ENCODE results near the gene CACNA2D3. TPM values are rescaled to one million over a fixed set of nuclear protein-coding genes. Genes with fewer than 3 reads are reported as not detected.

The CACNA2D3 gene
- total RNA-seq, 1 donor from 2014 or later = not detected

DNA sequence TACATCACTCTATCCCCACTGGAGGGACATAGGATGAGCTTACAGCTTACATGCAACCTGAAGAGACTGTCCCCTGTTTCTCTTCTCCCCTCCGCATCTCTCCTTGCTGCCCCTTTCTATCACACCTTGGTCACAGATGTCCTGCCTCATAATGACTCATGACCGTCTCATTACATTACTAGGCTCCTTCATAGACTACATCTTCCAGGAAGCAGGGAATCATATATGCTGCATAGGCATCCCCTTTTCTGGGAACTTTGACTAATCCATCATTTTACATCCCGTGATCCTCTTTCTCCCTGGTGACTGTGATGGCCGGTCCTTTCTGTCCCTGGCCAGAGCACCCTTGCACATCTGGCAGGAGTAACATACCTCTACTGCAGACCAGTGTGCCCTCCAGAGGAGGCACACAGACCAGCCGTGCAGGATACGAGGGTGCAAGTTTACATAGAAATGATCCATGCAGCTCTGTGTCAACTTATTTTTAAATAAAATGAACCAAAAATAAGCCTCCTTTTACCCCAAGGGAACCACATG, 188.9 kb downstream of the CACNA2D3 start:
- Mint-ChIP-seq H3K27me3 (ENCODE audit: insufficient read depth, low read depth) (peaks cover 7% of the 10 kb centered on the region), H3K4me1 (peaks cover 49% of the 10 kb centered on the region), H3K36me3 (no peaks in the 10 kb centered on the region), H3K9me3 (peaks cover 8% of the 10 kb centered on the region), H3K4me3 (no peak overlapping the region), H3K27ac (no peak overlapping the region)
- Histone ChIP-seq H3K27me3 (peaks cover 38% of the 10 kb centered on the region), H3K36me3 (no peaks in the 10 kb centered on the region), H2AFZ (replicated peaks) (no peak overlapping the region), H3F3A (ENCODE audit: low read depth) (no peaks in the 10 kb centered on the region), H3K4me2 (no peak overlapping the region), H4K20me1 (ENCODE audit: low read depth) (peaks cover 11% of the 10 kb centered on the region), H3K27ac (no peak overlapping the region), H3K9ac (no peak overlapping the region), H3K4me1 (peaks cover 19% of the 10 kb centered on the region), H3K9me3 (ENCODE audit: low read depth) (no peaks in the 10 kb centered on the region), H3K4me3 (no peak overlapping the region), H3K79me2 (ENCODE audit: low read depth) (no peaks in the 10 kb centered on the region)
- no peak for TF ChIP-seq EZH2phosphoT487 (IDR thresholded peaks at IDR 0.05)
- TF ChIP-seq EZH2 (IDR thresholded peaks at IDR 0.05) = no peak
- TF ChIP-seq, protein P1, sequence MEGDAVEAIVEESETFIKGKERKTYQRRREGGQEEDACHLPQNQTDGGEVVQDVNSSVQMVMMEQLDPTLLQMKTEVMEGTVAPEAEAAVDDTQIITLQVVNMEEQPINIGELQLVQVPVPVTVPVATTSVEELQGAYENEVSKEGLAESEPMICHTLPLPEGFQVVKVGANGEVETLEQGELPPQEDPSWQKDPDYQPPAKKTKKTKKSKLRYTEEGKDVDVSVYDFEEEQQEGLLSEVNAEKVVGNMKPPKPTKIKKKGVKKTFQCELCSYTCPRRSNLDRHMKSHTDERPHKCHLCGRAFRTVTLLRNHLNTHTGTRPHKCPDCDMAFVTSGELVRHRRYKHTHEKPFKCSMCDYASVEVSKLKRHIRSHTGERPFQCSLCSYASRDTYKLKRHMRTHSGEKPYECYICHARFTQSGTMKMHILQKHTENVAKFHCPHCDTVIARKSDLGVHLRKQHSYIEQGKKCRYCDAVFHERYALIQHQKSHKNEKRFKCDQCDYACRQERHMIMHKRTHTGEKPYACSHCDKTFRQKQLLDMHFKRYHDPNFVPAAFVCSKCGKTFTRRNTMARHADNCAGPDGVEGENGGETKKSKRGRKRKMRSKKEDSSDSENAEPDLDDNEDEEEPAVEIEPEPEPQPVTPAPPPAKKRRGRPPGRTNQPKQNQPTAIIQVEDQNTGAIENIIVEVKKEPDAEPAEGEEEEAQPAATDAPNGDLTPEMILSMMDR (IDR thresholded peaks at IDR 0.05) = no peak
- no peak for DNase-seq (ENCODE audit: low spot score)

DNA sequence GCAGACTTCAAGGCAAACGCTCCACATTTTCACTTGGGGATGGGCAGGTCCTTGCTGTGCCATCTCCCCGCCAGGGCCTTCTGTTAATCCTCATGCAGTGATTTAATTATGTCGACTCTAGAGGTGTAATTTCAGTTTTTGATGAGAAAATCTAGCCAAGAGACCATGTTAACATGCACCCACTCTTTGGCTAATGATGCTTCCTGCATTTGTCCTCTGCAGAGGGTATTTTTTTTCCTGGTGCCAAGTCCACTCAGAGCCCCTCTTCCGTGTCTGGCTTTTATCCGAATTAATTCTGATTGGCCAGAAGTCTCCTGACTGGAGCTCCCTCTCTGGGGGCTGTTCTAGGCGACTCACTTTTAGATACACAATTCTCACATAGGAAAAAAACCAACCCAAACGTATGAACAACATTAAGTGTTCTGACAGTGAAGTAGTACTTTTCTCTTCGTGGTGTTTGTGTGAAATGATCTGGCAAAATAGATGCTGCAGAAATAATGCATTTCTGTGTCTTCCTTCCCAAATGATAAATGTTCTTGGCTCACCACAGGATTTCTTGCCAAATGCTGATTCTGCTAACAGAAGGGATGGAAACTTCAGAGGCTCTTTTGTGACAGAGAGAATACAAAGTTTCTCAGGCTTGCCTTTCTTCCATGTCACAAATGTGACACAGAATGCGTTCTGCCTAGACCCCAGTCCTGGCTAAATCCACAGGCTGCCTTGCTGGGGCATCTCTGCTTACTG, 190.0 kb downstream of the CACNA2D3 start:
- H3K4me2 ChIP-seq = no peak overlapping the region
- no peaks in the 10 kb centered on the region for H3K79me2 ChIP-seq (ENCODE audit: low read depth)
- peaks cover 8% of the 10 kb centered on the region for H4K20me1 ChIP-seq (ENCODE audit: low read depth)
- no peak overlapping the region for H3K4me3 ChIP-seq
- Mint-ChIP-seq H3K4me3 (no peak overlapping the region), H3K36me3 (no peaks in the 10 kb centered on the region), H3K27me3 (ENCODE audit: insufficient read depth, low read depth) (peaks cover 7% of the 10 kb centered on the region), H3K4me1 (peaks cover 39% of the 10 kb centered on the region), H3K9me3 (peaks cover 8% of the 10 kb centered on the region), H3K27ac (peak overlapping the region; percentile 21)
- H3K27me3 ChIP-seq = peaks cover 28% of the 10 kb centered on the region
- H3K4me1 ChIP-seq = peaks cover 17% of the 10 kb centered on the region
- H3K9ac ChIP-seq = no peak overlapping the region
- H3K36me3 ChIP-seq = no peaks in the 10 kb centered on the region
- no peak for DNase-seq (ENCODE audit: low spot score)
- H3K9me3 ChIP-seq (ENCODE audit: low read depth) = no peaks in the 10 kb centered on the region
- TF ChIP-seq, protein P1 (IDR thresholded peaks at IDR 0.05) = no peak
- TF ChIP-seq EZH2phosphoT487 (IDR thresholded peaks at IDR 0.05) (no peak), EZH2 (IDR thresholded peaks at IDR 0.05) (no peak)
- H3K27ac ChIP-seq = no peak overlapping the region
- no peaks in the 10 kb centered on the region for H3F3A ChIP-seq (ENCODE audit: low read depth)
- H2AFZ ChIP-seq (replicated peaks) = no peak overlapping the region

DNA sequence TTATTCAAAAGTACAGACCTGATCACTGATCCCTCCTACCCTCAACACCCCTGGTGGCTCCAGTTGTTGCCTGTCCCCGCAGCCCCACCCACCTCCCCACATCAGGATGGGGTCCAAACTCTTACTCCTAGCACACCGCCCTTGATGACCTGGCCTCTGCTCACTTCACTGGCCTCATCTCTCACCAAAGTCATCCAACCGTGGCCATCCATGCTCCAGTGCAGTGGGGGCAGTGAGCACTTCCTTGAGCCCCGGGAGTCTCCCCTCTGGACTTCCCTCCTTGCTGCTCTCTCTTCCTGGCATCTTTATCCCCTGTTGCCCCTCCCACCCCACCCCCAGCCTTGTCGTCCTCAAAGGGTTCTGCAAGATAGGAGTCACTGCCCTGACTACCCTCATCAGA, 191.1 kb downstream of the CACNA2D3 start:
- peaks cover 23% of the 10 kb centered on the region for H3K27me3 ChIP-seq

More for the DNA sequence above, 191.1 kb downstream of the CACNA2D3 start:
- TF ChIP-seq, protein P1 (IDR thresholded peaks at IDR 0.05) = no peak
- no peak for TF ChIP-seq EZH2phosphoT487 (IDR thresholded peaks at IDR 0.05)
- TF ChIP-seq EZH2 (IDR thresholded peaks at IDR 0.05) = no peak
- Histone ChIP-seq H3K9me3 (ENCODE audit: low read depth) (no peaks in the 10 kb centered on the region), H3K36me3 (no peaks in the 10 kb centered on the region), H3K27ac (no peak overlapping the region), H2AFZ (replicated peaks) (no peak overlapping the region), H3K4me3 (no peak overlapping the region), H3F3A (ENCODE audit: low read depth) (no peaks in the 10 kb centered on the region), H4K20me1 (ENCODE audit: low read depth) (peaks cover under 1% of the 10 kb centered on the region), H3K4me2 (no peak overlapping the region), H3K79me2 (ENCODE audit: low read depth) (no peaks in the 10 kb centered on the region), H3K9ac (no peak overlapping the region), H3K4me1 (peaks cover 9% of the 10 kb centered on the region)
- no peak for DNase-seq (ENCODE audit: low spot score)
- Mint-ChIP-seq H3K27me3 (ENCODE audit: insufficient read depth, low read depth) (peaks cover 3% of the 10 kb centered on the region), H3K36me3 (no peaks in the 10 kb centered on the region), H3K4me1 (peaks cover 29% of the 10 kb centered on the region), H3K4me3 (peak overlapping the region; percentile 46), H3K9me3 (peaks cover 8% of the 10 kb centered on the region), H3K27ac (no peak overlapping the region)
